Measurements from ENCODE around the gene ITPRIPL2. TPM values are rescaled to one million over a fixed set of nuclear protein-coding genes. Genes with fewer than 3 reads are reported as not detected.
A peak's percentile ranks its signal among the peaks of the same experiment; 100 is the strongest.

ITPRIPL2 gene
- total RNA-seq, 4 donors from 2014 or later: 23.6 to 38.9 (median 32.5) TPM

DNA sequence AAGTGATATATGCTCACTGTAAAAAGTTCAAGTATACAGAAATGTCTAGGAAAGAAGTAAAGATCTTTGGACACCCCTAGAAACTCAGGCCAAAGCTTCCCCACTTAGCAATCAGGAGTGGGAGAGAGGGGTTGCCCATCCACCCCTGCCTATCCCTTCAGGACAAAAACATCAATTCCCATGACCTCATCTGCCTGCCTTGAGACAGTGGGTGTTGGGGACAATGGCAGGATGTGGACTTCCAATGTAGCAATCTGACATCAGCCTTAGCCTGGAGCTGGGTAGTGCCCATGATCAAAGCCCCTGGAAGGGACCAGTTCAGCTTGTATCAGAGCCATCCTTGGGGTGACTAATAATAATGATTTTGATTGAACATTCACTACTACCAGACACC lies 18.1 kb downstream of the ITPRIPL2 start:
- Histone ChIP-seq H3K36me3 (no peaks in the 10 kb centered on the region), H3K9me3 (no peaks in the 10 kb centered on the region), H3K4me3 (no peak overlapping the region), H3K27ac (peak overlapping the region in 3 of 4 donors; percentile 32 to 81 (median 41)), H3K4me1 (peaks cover 0 to 39% (median 0%) of the 10 kb centered on the region in 4 donors), H3K27me3 (no peaks in the 10 kb centered on the region)
- TF ChIP-seq, protein P1, sequence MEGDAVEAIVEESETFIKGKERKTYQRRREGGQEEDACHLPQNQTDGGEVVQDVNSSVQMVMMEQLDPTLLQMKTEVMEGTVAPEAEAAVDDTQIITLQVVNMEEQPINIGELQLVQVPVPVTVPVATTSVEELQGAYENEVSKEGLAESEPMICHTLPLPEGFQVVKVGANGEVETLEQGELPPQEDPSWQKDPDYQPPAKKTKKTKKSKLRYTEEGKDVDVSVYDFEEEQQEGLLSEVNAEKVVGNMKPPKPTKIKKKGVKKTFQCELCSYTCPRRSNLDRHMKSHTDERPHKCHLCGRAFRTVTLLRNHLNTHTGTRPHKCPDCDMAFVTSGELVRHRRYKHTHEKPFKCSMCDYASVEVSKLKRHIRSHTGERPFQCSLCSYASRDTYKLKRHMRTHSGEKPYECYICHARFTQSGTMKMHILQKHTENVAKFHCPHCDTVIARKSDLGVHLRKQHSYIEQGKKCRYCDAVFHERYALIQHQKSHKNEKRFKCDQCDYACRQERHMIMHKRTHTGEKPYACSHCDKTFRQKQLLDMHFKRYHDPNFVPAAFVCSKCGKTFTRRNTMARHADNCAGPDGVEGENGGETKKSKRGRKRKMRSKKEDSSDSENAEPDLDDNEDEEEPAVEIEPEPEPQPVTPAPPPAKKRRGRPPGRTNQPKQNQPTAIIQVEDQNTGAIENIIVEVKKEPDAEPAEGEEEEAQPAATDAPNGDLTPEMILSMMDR (IDR thresholded peaks at IDR 0.05): no peak
- no peak for TF ChIP-seq POLR2A (IDR thresholded peaks at IDR 0.05)
- no peak for DNase-seq

DNA sequence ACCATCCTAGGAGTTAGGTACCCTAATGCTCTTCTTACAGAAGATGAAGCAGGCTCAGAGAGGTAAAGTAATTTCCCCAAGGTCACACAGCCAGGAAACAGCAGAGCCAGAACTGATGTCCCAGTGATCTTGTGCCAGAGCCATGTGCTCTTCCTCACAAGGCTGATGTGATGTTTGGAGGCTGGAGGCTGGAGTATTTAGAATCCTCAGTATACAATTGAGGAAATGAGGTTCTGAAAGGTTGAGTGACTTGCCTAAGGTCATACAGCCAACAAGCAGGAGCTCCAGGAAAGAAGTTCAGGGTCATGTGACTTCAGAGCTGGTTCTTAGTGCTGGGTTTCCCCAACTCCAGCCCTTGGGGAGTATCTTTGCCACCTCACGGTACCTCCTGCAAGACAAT lies 18.5 kb downstream of the ITPRIPL2 start:
- Histone ChIP-seq H3K9me3 (no peaks in the 10 kb centered on the region), H3K36me3 (no peaks in the 10 kb centered on the region), H3K27me3 (no peaks in the 10 kb centered on the region), H3K4me3 (no peak overlapping the region), H3K27ac (peak overlapping the region in 3 of 4 donors; percentile 6 to 81 (median 32)), H3K4me1 (peaks cover 0 to 44% (median 0%) of the 10 kb centered on the region in 4 donors)
- DNase-seq: no peak
- TF ChIP-seq, protein P1 (IDR thresholded peaks at IDR 0.05): no peak
- no peak for TF ChIP-seq POLR2A (IDR thresholded peaks at IDR 0.05)

DNA sequence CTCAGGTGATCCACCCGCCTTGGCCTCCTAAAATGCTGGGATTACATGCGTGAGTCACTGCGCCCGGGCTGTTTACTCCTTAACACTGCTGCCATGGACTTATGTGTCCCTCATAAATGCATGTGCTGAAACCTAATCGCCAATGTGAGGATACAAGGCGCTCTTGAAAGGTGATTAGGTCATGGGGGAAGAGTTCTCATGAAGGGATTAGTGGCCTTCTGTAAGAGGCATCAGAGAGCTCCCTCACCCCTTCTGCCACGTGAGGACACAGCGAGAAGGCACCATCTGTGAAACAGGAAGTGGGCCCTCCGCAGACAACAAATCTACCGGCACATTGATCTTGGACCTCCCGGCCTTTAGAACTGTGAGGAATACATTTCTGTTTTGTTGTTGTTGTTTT lies 19.1 kb downstream of the ITPRIPL2 start:
- Histone ChIP-seq H3K4me1 (peaks cover 0 to 50% (median 0%) of the 10 kb centered on the region in 4 donors), H3K27me3 (no peaks in the 10 kb centered on the region), H3K9me3 (no peaks in the 10 kb centered on the region), H3K27ac (peak overlapping the region in 2 of 4 donors; percentile 32 to 81), H3K4me3 (no peak overlapping the region), H3K36me3 (no peaks in the 10 kb centered on the region)
- no peak for TF ChIP-seq POLR2A (IDR thresholded peaks at IDR 0.05)
- TF ChIP-seq, protein P1 (IDR thresholded peaks at IDR 0.05): no peak
- DNase-seq: no peak

DNA sequence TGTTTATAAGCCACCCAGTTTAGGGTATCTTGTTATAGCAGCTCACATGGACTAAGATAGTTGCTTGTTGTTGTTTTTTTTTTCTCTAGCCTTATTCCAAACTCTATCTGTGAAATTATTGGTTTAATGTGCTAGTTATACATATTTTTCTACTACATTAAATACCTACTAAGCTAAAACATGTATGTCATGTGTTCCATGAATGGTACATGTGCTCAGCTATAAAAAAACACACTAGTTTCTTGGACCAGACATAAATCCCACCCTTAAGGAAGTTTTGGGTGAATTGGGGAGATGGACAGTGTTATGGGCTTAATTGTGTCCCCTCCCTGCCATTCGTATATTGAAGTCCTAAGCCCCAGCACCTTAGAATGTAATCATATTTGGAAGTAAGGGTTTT lies 19.8 kb downstream of the ITPRIPL2 start:
- no peak for DNase-seq
- Histone ChIP-seq H3K36me3 (no peaks in the 10 kb centered on the region), H3K27ac (no peak overlapping the region), H3K27me3 (no peaks in the 10 kb centered on the region), H3K9me3 (no peaks in the 10 kb centered on the region), H3K4me3 (no peak overlapping the region), H3K4me1 (peaks cover 0 to 52% (median 0%) of the 10 kb centered on the region in 4 donors)
- TF ChIP-seq, protein P1 (IDR thresholded peaks at IDR 0.05): no peak
- TF ChIP-seq POLR2A (IDR thresholded peaks at IDR 0.05): no peak

DNA sequence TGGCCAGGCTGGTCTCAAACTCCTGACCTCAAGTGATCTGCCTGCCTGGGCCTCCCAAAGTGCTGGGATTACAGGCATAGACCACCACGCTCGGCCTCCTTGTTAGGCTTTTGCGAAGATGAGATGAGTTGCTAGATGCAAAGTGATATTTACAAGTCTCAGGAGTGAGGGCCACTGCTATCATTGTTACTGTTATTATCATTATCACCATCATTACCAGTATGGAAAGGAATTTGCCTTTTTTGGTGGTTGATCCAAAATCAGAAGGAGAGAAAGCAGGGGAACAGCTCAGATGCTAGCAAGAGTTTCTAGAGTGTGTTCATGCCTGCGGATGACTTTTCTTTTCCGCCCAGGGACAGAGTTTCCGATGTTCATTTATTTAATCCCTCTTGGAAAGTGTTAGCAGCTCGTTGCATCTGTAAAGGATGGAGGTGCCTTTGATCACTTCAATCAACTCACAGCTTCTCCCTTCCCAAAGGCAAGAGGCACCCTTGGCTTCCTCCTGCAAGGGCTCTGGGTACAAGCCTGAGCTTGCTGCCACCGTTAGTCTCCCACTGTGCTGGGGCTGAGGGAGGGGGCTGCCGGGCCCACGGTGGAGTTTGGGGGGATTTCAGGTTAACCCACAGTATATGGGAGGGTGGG lies 21.6 kb downstream of the ITPRIPL2 start:
- H3K4me3 ChIP-seq: no peak overlapping the region
- TF ChIP-seq, protein P1 (IDR thresholded peaks at IDR 0.05): no peak
- no peak for TF ChIP-seq POLR2A (IDR thresholded peaks at IDR 0.05)
- no peaks in the 10 kb centered on the region for H3K9me3 ChIP-seq
- no peaks in the 10 kb centered on the region for H3K36me3 ChIP-seq
- DNase-seq: no peak
- peaks cover 0 to 45% (median 0%) of the 10 kb centered on the region in 4 donors for H3K4me1 ChIP-seq
- peak overlapping the region in 2 of 4 donors; percentile 24 to 48 for H3K27ac ChIP-seq
- no peaks in the 10 kb centered on the region for H3K27me3 ChIP-seq
